ENCODE measurements around the gene PRSS56.

PRSS56 gene

GRCh38 chr2:232502911-232503808 is 17.0 kb upstream of the PRSS56 start:
- no peak for DNase-seq

GRCh38 chr2:232503809-232504323 is 16.3 kb upstream of the PRSS56 start:
- no peak for DNase-seq

GRCh38 chr2:232504438-232504837 is 15.8 kb upstream of the PRSS56 start:
- no peak for DNase-seq

GRCh38 chr2:232505856-232506255 is 14.3 kb upstream of the PRSS56 start:
- DNase-seq: no peak

- DNase-seq: no peak
These were observed 13.5 kb upstream of the PRSS56 start for GRCh38 chr2:232506709-232507108.

- DNase-seq: no peak
These were observed 11.9 kb upstream of the PRSS56 start for GRCh38 chr2:232508251-232508650.

GRCh38 chr2:232511336-232511890 is 8.8 kb upstream of the PRSS56 start:
- DNase-seq: no peak

GRCh38 chr2:232512602-232513001 is 7.6 kb upstream of the PRSS56 start:
- DNase-seq: no peak

GRCh38 chr2:232513353-232513752 is 6.8 kb upstream of the PRSS56 start:
- no peak for DNase-seq

- no peak for DNase-seq
These were observed 4.5 kb upstream of the PRSS56 start for GRCh38 chr2:232515639-232516038.

- DNase-seq: no peak
These were observed 3.6 kb upstream of the PRSS56 start for GRCh38 chr2:232516551-232516950.

GRCh38 chr2:232518844-232519243 is 1.3 kb upstream of the PRSS56 start:
- DNase-seq: no peak

GRCh38 chr2:232520489-232520888 is 301 bp downstream of the PRSS56 start:
- DNase-seq: no peak

- no peak for DNase-seq
These were observed 910 bp downstream of the PRSS56 start for GRCh38 chr2:232521098-232521497.

- DNase-seq: no peak
These were observed 1.9 kb downstream of the PRSS56 start for GRCh38 chr2:232521959-232522622.

GRCh38 chr2:232522623-232523401 is 2.6 kb downstream of the PRSS56 start:
- DNase-seq: no peak

- no peak for DNase-seq
These were observed 3.2 kb downstream of the PRSS56 start for GRCh38 chr2:232523402-232523681.

GRCh38 chr2:232523682-232524597 is 3.8 kb downstream of the PRSS56 start:
- no peak for DNase-seq

GRCh38 chr2:232524771-232525170 is 4.6 kb downstream of the PRSS56 start:
- DNase-seq: no peak

- DNase-seq: no peak
These were observed 5.0 kb downstream of the PRSS56 start for GRCh38 chr2:232525199-232525598.

- peak; percentile 64 for DNase-seq
These were observed 5.7 kb downstream of the PRSS56 start, which contains the start of gene CHRND for GRCh38 chr2:232525791-232526371. CHRND (plus strand) TSS chr2:232526160; CDS start chr2:232526216, 56 bp downstream.
